SU-DHL-6 (cell line): ENCODE results near the gene ADGRG1.

ENCODE experiments used
- CTCF ChIP-seq: fragments of 200-600 bp; sonication (generic); IDR thresholded peaks from one replicate; pipeline ENCODE4 v1.5.1; 2017; ENCODE audit warnings: antibody characterized with exemption, mild to moderate bottlenecking, low read length, moderate library complexity; ENCODE audit not compliant: insufficient read depth, poor library complexity, severe bottlenecking
- EZH2phosphoT487 ChIP-seq: fragments of 200-600 bp; sonication (generic), shearing (Covaris generic); conservative IDR thresholded peaks from 2 replicates; pipeline ENCODE4 v1.6.1; 2018; ENCODE audit warnings: mild to moderate bottlenecking, antibody characterized with exemption, low read length, moderate library complexity, mixed read lengths

GRCh38 chr16:57694231-57694724, 65.8 kb downstream of the ADGRG1 start:
- TF ChIP-seq CTCF: no peak
- TF ChIP-seq EZH2phosphoT487: no peak
